Naive thymus-derived CD4-positive, alpha-beta T cell (primary cell): ENCODE results near the gene STX18. TPM values are rescaled to one million over a fixed set of nuclear protein-coding genes. Genes with fewer than 3 reads are reported as not detected.
"Not testable (repeated sequence)": the region's sequence is repeated elsewhere in the genome, so short reads cannot be mapped to it uniquely, and the experiment has no call there.

Source experiments
- ATAC-seq: fragments of 150-1000 bp; cut with Tn5 transposase; 2 replicates; pipeline ENCODE4 v1.10.0; 2021; ENCODE audit warnings: mild to moderate bottlenecking, moderate library complexity
- CTCF ChIA-PET: fragments of 350-600 bp; sonication (Branson Sonifier 250); formaldehyde crosslinking; loops from one replicate; lab custom pipeline; 2021; ENCODE audit warnings: antibody characterized with exemption; lab: Charles Lee
- POLR2A ChIA-PET: fragments of 350-600 bp; sonication (Branson Sonifier 250); formaldehyde crosslinking; loops from one replicate; lab custom pipeline; 2021; ENCODE audit warnings: antibody characterized with exemption, inconsistent platforms; lab: Charles Lee
- DNase-seq, 9 donors: peaks; one replicate each; pipeline versions ENCODE4 v3.0.0 to v3.0.0-alpha.2; 2020 to 2022; ENCODE audit warnings: mixed read lengths in 1 of 9
- H3K27ac ChIP-seq: one replicate; pipeline ENCODE4 v1.7.0; 2013; ENCODE audit warnings: mild to moderate bottlenecking, low read depth, low read length, moderate library complexity
- H3K27me3 ChIP-seq, 2 donors: one replicate each; pipeline ENCODE4 v1.7.0; 2013; ENCODE audit warnings: low read length in 2 of 2, mild to moderate bottlenecking in 2 of 2, moderate library complexity in 2 of 2; ENCODE audit not compliant: control insufficient read depth in 2 of 2, insufficient read depth in 2 of 2
- H3K36me3 ChIP-seq, 3 experiments: 1 replicate in 2 of 3; 2 replicates in 1 of 3; pipeline ENCODE4 v1.7.0; 2013; ENCODE audit warnings: low read length in 3 of 3, mild to moderate bottlenecking in 3 of 3, moderate library complexity in 1 of 3; ENCODE audit not compliant: insufficient read depth in 3 of 3, control insufficient read depth in 2 of 3
- H3K4me1 ChIP-seq, 2 donors: one replicate each; pipeline ENCODE4 v1.7.0; 2013; ENCODE audit warnings: low read length in 2 of 2, mild to moderate bottlenecking in 2 of 2, moderate library complexity in 1 of 2; ENCODE audit not compliant: control insufficient read depth in 2 of 2, insufficient read depth in 2 of 2
- H3K4me3 ChIP-seq: 2 replicates; pipeline ENCODE4 v1.7.0; 2013; ENCODE audit warnings: mild to moderate bottlenecking, low read length
- H3K9me3 ChIP-seq, 3 experiments: 1 replicate in 2 of 3; 2 replicates in 1 of 3; pipeline ENCODE4 v1.7.0; 2013; ENCODE audit warnings: low read length in 3 of 3; ENCODE audit not compliant: control insufficient read depth in 2 of 3
- H3K27ac Mint-ChIP-seq, 9 donors: one replicate each; pipeline ENCODE4 v1.8.0; 2020 to 2022; ENCODE audit warnings: mixed read lengths in 9 of 9, mild to moderate bottlenecking in 8 of 9, moderate library complexity in 5 of 9, inconsistent platforms in 2 of 9
- H3K27me3 Mint-ChIP-seq, 5 donors: one replicate each; pipeline ENCODE4 v1.8.0; 2021 to 2022; ENCODE audit warnings: mixed read lengths in 5 of 5, mild to moderate bottlenecking in 1 of 5
- H3K36me3 Mint-ChIP-seq, 5 donors: one replicate each; pipeline ENCODE4 v1.8.0; 2020 to 2022; ENCODE audit warnings: mixed read lengths in 5 of 5, mild to moderate bottlenecking in 3 of 5, inconsistent platforms in 1 of 5
- H3K4me1 Mint-ChIP-seq, 7 donors: one replicate each; pipeline ENCODE4 v1.8.0; 2020 to 2022; ENCODE audit warnings: mixed read lengths in 7 of 7, mild to moderate bottlenecking in 3 of 7, inconsistent platforms in 1 of 7
- H3K4me3 Mint-ChIP-seq, 10 donors: one replicate each; pipeline ENCODE4 v1.8.0; 2020 to 2022; ENCODE audit warnings: mild to moderate bottlenecking in 10 of 10, mixed read lengths in 10 of 10, moderate library complexity in 6 of 10, inconsistent platforms in 2 of 10
- H3K9me3 Mint-ChIP-seq, 11 donors: one replicate each; pipeline ENCODE4 v1.8.0; 2020 to 2022; ENCODE audit warnings: mixed read lengths in 11 of 11, mild to moderate bottlenecking in 4 of 11, inconsistent platforms in 1 of 11, moderate library complexity in 1 of 11
- intact Hi-C, 2 donors: fragments of 100-400 bp; cut with micrococcal nuclease; formaldehyde crosslinking; loops; one replicate each; pipeline ENCODE4 v1.15.1; 2023
- polyA plus RNA-seq, 2 donors: library from polyadenylated mRNA; unstranded; fragments of 300-500 nt; fragmentation: Illumina TruSeq; gene quantifications; one replicate each; pipeline ENCODE4 v1.2.3, GENCODE V29; 2021
- total RNA-seq, 6 experiments: library from RNA in 5 of 6; stranded (reverse) in 5 of 6; gene quantifications; 1 replicate in 5 of 6; 2 replicates in 1 of 6; pipeline ENCODE4 v1.2.3 and lab custom pipeline; 2021 to 2026

The STX18 gene
- total and polyA plus RNA-seq, 7 experiments from 2014 or later: 16.3 to 28.0 (median 22.7) TPM

DNA sequence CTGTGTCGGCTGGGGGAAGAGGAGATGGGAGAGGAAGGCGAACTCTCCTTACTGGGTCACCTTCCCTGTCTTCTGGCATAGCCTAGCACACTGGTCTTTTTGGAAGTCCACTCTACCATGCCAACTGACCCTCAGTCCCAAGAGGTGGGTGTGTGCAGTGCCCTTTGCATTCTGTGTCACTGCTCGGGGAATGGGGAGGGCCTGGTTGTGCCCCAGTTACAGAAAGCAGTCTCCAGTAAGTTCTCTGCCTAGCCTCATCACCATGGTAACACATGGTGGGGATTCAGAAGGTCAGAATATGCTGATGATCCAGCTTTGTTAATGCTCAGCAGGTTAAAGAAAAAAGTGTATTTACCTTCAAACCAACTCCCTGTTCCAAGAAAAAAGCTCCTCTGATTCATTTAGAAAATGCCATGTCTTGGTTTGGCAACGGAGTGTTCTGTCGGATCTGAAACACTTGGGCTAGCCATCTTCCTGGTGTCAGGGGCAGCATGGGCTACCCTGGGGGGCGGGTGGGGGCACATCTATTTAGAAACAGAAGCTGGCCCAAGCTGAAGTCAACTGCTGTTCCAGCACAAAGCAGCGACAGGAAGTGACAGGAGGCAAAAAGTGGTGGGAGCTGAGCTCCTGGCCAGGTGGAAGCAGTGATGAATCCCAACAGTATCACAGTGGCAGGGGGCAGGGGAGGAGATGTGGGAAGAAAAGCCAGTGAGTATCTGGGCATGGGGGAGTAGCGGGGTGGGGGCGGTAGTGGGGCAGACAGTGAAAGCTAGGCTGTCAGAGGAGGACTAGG, 117.9 kb downstream of the STX18 start:
- Histone ChIP-seq H3K36me3 (peaks cover 0 to 54% (median 0%) of the 10 kb centered on the region in 3 experiments), H3K27me3 (no peaks in the 10 kb centered on the region)
- peaks cover 5 to 16% (median 11%) of the 10 kb centered on the region in 7 donors for H3K4me1 Mint-ChIP-seq

DNA sequence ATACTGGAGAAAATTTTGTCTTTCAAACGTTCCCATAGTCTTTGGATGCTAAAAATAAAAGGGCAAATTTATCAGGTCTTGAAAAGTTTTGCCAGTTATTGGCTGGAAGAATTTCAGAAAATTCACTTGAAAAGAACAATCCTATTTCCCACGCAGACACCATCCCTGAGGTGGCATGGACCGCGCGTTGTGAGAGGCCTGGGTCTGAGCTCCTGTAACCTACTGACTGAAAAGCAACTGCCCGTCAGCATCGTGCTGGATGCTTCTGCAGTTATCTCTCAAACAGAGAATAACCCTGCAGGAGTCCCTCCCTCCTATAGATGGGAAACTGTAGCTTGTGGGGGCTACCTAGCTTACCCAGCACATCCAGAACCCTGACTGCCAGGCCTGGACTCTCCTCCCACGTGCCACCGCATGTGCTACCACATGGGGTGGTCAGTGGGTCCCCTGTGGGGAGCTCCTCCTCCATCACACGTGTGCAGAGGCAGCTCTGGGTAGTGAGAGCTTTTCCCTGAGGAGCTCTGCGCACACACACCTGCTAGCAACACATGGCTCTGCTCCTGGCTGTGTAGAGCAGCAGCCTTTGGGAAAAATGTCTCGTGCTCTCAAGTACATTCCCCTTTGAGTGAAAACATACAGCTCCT, 118.9 kb downstream of the STX18 start:
- H3K9me3 Mint-ChIP-seq: peaks cover 0 to 1% (median 0%) of the 10 kb centered on the region in 11 donors
- Histone ChIP-seq H3K27me3 (no peaks in the 10 kb centered on the region), H3K27ac (no peak overlapping the region), H3K9me3 (no peaks in the 10 kb centered on the region), H3K36me3 (peaks cover 0 to 50% (median 0%) of the 10 kb centered on the region in 3 experiments), H3K4me3 (no peak overlapping the region), H3K4me1 (peaks cover 0 to 12% of the 10 kb centered on the region in 2 donors)
- CTCF ChIA-PET: interaction anchor here (0.6 kb wide), 1 partner anchor 170 kb away, joined by 3 read pairs; no protein-coding TSS in a partner anchor
- H3K27me3 Mint-ChIP-seq: no peaks in the 10 kb centered on the region
- ATAC-seq (no peak), DNase-seq (no peak)
- intact Hi-C loops: no loop called here
- POLR2A ChIA-PET: no interaction called here
- peak overlapping the region in 1 of 9 donors; percentile 19 for H3K27ac Mint-ChIP-seq
- peaks cover 0 to 44% (median 15%) of the 10 kb centered on the region in 5 donors for H3K36me3 Mint-ChIP-seq
- no peak overlapping the region for H3K4me3 Mint-ChIP-seq
- H3K4me1 Mint-ChIP-seq: peaks cover 10 to 26% (median 20%) of the 10 kb centered on the region in 7 donors

More for the DNA sequence above, 117.9 kb downstream of the STX18 start:
- DNase-seq (no peak), ATAC-seq (no peak)
- Mint-ChIP-seq H3K9me3 (peaks cover 0 to 1% (median 0%) of the 10 kb centered on the region in 11 donors), H3K4me3 (no peak overlapping the region), H3K27ac (peak overlapping the region in 2 of 9 donors; percentile 49 to 73), H3K36me3 (peaks cover 0 to 41% (median 12%) of the 10 kb centered on the region in 5 donors), H3K27me3 (no peaks in the 10 kb centered on the region)
- CTCF ChIA-PET: interaction anchor here (0.6 kb wide), 1 partner anchor 171 kb away, joined by 3 read pairs; no protein-coding TSS in a partner anchor
- H3K4me1 ChIP-seq: peaks cover 0 to 3% of the 10 kb centered on the region in 2 donors
- no peaks in the 10 kb centered on the region for H3K9me3 ChIP-seq
- H3K27ac ChIP-seq: no peak overlapping the region
- POLR2A ChIA-PET: interaction anchor here (0.6 kb wide), 1 partner anchor 29 kb away, joined by 3 read pairs; no protein-coding TSS in a partner anchor
- intact Hi-C loops: no loop called here
- H3K4me3 ChIP-seq: no peak overlapping the region

DNA sequence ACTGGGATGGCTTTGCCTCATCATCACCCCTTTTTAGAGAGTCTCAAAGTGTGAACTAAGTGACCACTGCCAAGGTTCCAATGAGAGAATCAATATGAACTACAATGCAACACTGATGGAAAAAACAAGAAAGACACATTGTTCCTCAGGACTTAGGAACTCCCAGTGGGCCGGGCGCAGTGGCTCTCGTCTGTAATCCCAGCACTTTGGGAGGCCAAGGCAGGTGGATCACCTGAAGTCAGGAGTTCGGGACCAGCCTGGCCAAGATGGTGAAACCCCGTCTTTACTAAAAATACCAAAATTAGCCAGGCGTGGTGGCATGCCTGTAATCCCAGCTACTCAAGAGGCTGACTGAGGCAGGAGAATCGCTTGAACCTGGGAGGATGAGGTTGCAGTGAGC, 119.7 kb downstream of the STX18 start:
- H3K27me3 Mint-ChIP-seq, H3K27ac Mint-ChIP-seq, H3K9me3 Mint-ChIP-seq, H3K4me3 ChIP-seq, H3K4me3 Mint-ChIP-seq, POLR2A ChIA-PET, ATAC-seq, H3K9me3 ChIP-seq, H3K27me3 ChIP-seq, DNase-seq, intact Hi-C loops, CTCF ChIA-PET, H3K27ac ChIP-seq: not testable (repeated sequence)
- H3K36me3 Mint-ChIP-seq: peaks cover 0 to 49% (median 15%) of the 10 kb centered on the region in 5 donors
- Histone ChIP-seq H3K36me3 (peaks cover 0 to 50% (median 0%) of the 10 kb centered on the region in 3 experiments), H3K4me1 (peaks cover 0 to 13% of the 10 kb centered on the region in 2 donors)
- H3K4me1 Mint-ChIP-seq: peaks cover 14 to 33% (median 27%) of the 10 kb centered on the region in 7 donors

DNA sequence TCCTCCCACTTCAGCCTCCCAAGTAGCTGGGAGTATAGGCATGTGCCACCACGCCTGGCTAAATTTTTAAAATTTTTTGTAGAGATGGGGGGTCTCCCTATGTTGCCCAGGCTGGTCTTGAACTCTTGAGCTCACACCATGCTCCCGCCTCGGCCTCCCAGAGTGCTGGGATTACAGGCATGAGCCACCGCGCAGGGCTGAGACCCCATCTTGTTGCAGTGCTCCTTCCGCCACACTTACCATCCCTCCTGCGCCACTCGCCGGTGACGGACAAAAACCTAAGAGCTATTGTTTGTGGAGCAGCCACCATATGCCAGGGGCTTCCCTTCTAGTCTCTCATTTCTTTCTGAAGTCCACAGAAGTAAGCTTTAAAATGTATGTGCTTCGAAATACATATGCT, 120.5 kb downstream of the STX18 start:
- no peaks in the 10 kb centered on the region for H3K27me3 Mint-ChIP-seq
- H3K4me3 ChIP-seq: no peak overlapping the region
- peaks cover 0 to 13% of the 10 kb centered on the region in 2 donors for H3K4me1 ChIP-seq
- CTCF ChIA-PET: no interaction called here
- no peak for ATAC-seq
- H3K36me3 ChIP-seq: peaks cover 0 to 56% (median 0%) of the 10 kb centered on the region in 3 experiments
- DNase-seq: peak in 1 of 9 donors; percentile 16
- peaks cover 14 to 38% (median 27%) of the 10 kb centered on the region in 7 donors for H3K4me1 Mint-ChIP-seq
- H3K27ac Mint-ChIP-seq: peak overlapping the region in 5 of 9 donors; percentile 15 to 38 (median 32)
- no peaks in the 10 kb centered on the region for H3K9me3 ChIP-seq
- no peak overlapping the region for H3K4me3 Mint-ChIP-seq
- H3K36me3 Mint-ChIP-seq: peaks cover 5 to 44% (median 21%) of the 10 kb centered on the region in 5 donors
- H3K27ac ChIP-seq: no peak overlapping the region
- H3K9me3 Mint-ChIP-seq: peaks cover 0 to 4% (median 0%) of the 10 kb centered on the region in 11 donors
- POLR2A ChIA-PET: no interaction called here
- no peaks in the 10 kb centered on the region for H3K27me3 ChIP-seq
- intact Hi-C loops: no loop called here

DNA sequence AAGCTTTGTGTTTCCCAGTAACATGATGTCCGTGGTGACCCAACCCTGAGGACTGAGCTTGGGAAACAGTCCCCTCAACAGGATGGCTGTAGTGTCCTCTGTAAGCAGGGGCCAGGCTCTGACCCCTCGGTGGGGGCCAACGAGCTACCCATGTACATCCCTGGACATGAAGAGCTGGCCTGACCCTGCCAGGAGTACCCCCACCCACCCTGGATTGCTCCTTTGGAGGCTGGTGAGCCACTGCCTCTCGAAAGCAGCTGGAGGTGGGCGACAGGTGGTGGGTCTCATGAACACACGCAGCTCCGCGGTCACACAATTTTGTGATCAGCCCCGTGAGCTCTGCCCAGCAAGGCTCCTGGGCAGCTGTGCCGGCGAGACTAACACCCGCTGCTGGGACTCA, 121.4 kb downstream of the STX18 start:
- H3K27me3 ChIP-seq: no peaks in the 10 kb centered on the region
- H3K36me3 ChIP-seq: peaks cover 0 to 59% (median 0%) of the 10 kb centered on the region in 3 experiments
- H3K9me3 ChIP-seq: no peaks in the 10 kb centered on the region
- CTCF ChIA-PET: no interaction called here
- Mint-ChIP-seq H3K4me1 (peaks cover 14 to 38% (median 27%) of the 10 kb centered on the region in 7 donors), H3K36me3 (peaks cover 5 to 49% (median 27%) of the 10 kb centered on the region in 5 donors), H3K27me3 (no peaks in the 10 kb centered on the region), H3K9me3 (peaks cover 0 to 8% (median 0%) of the 10 kb centered on the region in 11 donors), H3K27ac (no peak overlapping the region), H3K4me3 (no peak overlapping the region)
- intact Hi-C loops: no loop called here
- DNase-seq (peak in 1 of 9 donors; percentile 3), ATAC-seq (no peak)
- POLR2A ChIA-PET: no interaction called here
- no peak overlapping the region for H3K4me3 ChIP-seq
- peaks cover 0 to 13% of the 10 kb centered on the region in 2 donors for H3K4me1 ChIP-seq
- no peak overlapping the region for H3K27ac ChIP-seq

DNA sequence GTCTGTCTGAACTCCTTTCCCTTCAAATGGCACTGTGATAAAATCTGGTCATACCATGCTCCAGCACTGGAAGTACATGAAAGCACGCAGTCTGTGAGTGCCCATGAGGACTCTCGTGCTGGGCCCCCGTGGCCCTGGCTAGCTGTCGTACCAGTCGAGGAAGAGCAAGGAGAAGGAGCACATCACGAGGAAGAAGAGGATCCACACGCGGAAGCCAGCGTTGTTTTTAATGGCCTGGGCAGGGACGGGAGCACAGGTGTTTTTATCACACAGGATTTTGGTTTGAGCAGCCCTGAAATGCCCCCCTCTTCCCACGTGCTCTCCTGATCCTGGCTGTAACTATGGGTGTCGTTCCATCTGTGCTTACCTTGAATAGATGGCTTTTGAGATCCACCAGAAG, 122.0 kb downstream of the STX18 start:
- H3K4me3 Mint-ChIP-seq: peak overlapping the region in 2 of 10 donors; percentile 39 to 67
- H3K9me3 Mint-ChIP-seq: peaks cover 0 to 8% (median 0%) of the 10 kb centered on the region in 11 donors
- Histone ChIP-seq H3K27me3 (no peaks in the 10 kb centered on the region), H3K27ac (no peak overlapping the region), H3K4me3 (no peak overlapping the region), H3K36me3 (peaks cover 0 to 59% (median 0%) of the 10 kb centered on the region in 3 experiments), H3K9me3 (no peaks in the 10 kb centered on the region), H3K4me1 (peaks cover 0 to 13% of the 10 kb centered on the region in 2 donors)
- DNase-seq (no peak), ATAC-seq (no peak)
- H3K27ac Mint-ChIP-seq: peak overlapping the region in 7 of 9 donors; percentile 3 to 86 (median 72)
- intact Hi-C loops: no loop called here
- ChIA-PET POLR2A (no interaction called here), CTCF (interaction anchor here (0.9 kb wide), 1 partner anchor 13 kb away, joined by 3 read pairs; no protein-coding TSS in a partner anchor)
- peaks cover 14 to 38% (median 27%) of the 10 kb centered on the region in 7 donors for H3K4me1 Mint-ChIP-seq
- peaks cover 5 to 48% (median 27%) of the 10 kb centered on the region in 5 donors for H3K36me3 Mint-ChIP-seq
- H3K27me3 Mint-ChIP-seq: no peaks in the 10 kb centered on the region
